Keratinocyte (primary cell): Measurements from ENCODE around the gene NR1H4. TPM values are rescaled to one million over a fixed set of nuclear protein-coding genes. Genes with fewer than 3 reads are reported as not detected.
"Not testable (repeated sequence)": the region's sequence is repeated elsewhere in the genome, so short reads cannot be mapped to it uniquely, and the experiment has no call there.

Experiments
- DNase-seq: peaks from one replicate; pipeline ENCODE4 v3.0.0-alpha.2; 2011; ENCODE audit warnings: low read depth, missing footprints, low spot score
- FAIRE-seq: peaks from 2 replicates; lab custom pipeline; 2011; peaks lifted over from hg19 to GRCh38; lab: Jason Lieb, UNC
- H2AFZ ChIP-seq: 2 replicates; pipeline ENCODE4 v1.6.0; 2012; ENCODE audit warnings: low read length, control low read depth, inconsistent platforms; ENCODE audit not compliant: control insufficient read depth
- H3K27ac ChIP-seq: 2 replicates; pipeline ENCODE4 v1.5.1; 2011; ENCODE audit warnings: low read length; ENCODE audit not compliant: control insufficient read depth, insufficient read depth
- H3K27me3 ChIP-seq: 3 replicates; pipeline ENCODE4 v1.6.0; 2011; ENCODE audit warnings: low read length; ENCODE audit not compliant: control insufficient read depth, insufficient read depth; ENCODE audit errors: extremely low read depth
- H3K36me3 ChIP-seq, 2 experiments: 2 replicates in 1 of 2; 3 replicates in 1 of 2; pipeline ENCODE4 v1.5.1; 2011; ENCODE audit warnings: low read length in 2 of 2, mild to moderate bottlenecking in 1 of 2; ENCODE audit not compliant: control insufficient read depth in 2 of 2, insufficient read depth in 2 of 2; ENCODE audit errors: extremely low read depth in 1 of 2
- H3K4me1 ChIP-seq: 3 replicates; pipeline ENCODE4 v1.5.1; 2011; ENCODE audit warnings: low read length; ENCODE audit not compliant: control insufficient read depth, insufficient read depth; ENCODE audit errors: extremely low read depth
- H3K4me2 ChIP-seq: 3 replicates; pipeline ENCODE4 v1.6.0; 2011; ENCODE audit warnings: low read depth, low read length; ENCODE audit not compliant: control insufficient read depth, insufficient read depth; ENCODE audit errors: extremely low read depth
- H3K4me3 ChIP-seq, 3 experiments: fragments of 200-600 bp in 1 of 3; sonication (generic) in 1 of 3; 2 replicates in 2 of 3; 3 replicates in 1 of 3; pipeline ENCODE4 v1.5.1; 2011 to 2016; ENCODE audit warnings: low read length in 3 of 3, mild to moderate bottlenecking in 3 of 3, control low read depth in 2 of 3, inconsistent platforms in 1 of 3, low read depth in 1 of 3, mixed read lengths in 1 of 3, mixed run types in 1 of 3, moderate library complexity in 1 of 3; ENCODE audit not compliant: control insufficient read depth in 2 of 3, insufficient read depth in 2 of 3; ENCODE audit errors: extremely low read depth in 1 of 3
- H3K79me2 ChIP-seq: 2 replicates; pipeline ENCODE4 v1.6.0; 2012; ENCODE audit warnings: low read length; ENCODE audit not compliant: control insufficient read depth, insufficient read depth
- H3K9ac ChIP-seq: 3 replicates; pipeline ENCODE4 v1.6.0; 2011; ENCODE audit warnings: low read length; ENCODE audit not compliant: control insufficient read depth, insufficient read depth; ENCODE audit errors: extremely low read depth
- H3K9me1 ChIP-seq: 3 replicates; pipeline ENCODE4 v1.6.0; 2011; ENCODE audit warnings: low read length; ENCODE audit not compliant: control insufficient read depth, insufficient read depth; ENCODE audit errors: extremely low read depth
- H3K9me3 ChIP-seq: 2 replicates; pipeline ENCODE4 v1.5.1; 2012; ENCODE audit warnings: low read depth, low read length; ENCODE audit not compliant: control insufficient read depth
- H4K20me1 ChIP-seq: 3 replicates; pipeline ENCODE4 v1.6.0; 2011; ENCODE audit warnings: low read length; ENCODE audit not compliant: control insufficient read depth, insufficient read depth; ENCODE audit errors: extremely low read depth
- EZH2 ChIP-seq: IDR thresholded peaks from one replicate; pipeline ENCODE4 v1.6.1; 2012; ENCODE audit warnings: inconsistent platforms, mild to moderate bottlenecking, low read length, moderate library complexity
- dilution Hi-C: fragments of 300-500 bp; cut with MboI; formaldehyde crosslinking; loops from one replicate; pipeline ENCODE4 v1.7.0; 2020; ENCODE audit warnings: low sequenced_read_pairs; ENCODE audit not compliant: extremely low pct_ligation_motif_present
- polyA plus RNA-seq, 5 experiments: library from polyadenylated mRNA; depleted of rRNA in 3 of 5; stranded (reverse) in 3 of 5; stranded (forward) in 1 of 5; unstranded in 1 of 5; fragments of >200 nt; gene quantifications; 1 replicate in 1 of 5; 2 replicates in 3 of 5; 3 replicates in 1 of 5; pipeline versions ENCODE4 v1.2.1 to v1.2.3, GENCODE V29; 2011 to 2012; ENCODE audit warnings: missing spikeins in 2 of 5, low read depth in 1 of 5, low replicate concordance in 1 of 5
- TF ChIP-seq, protein P1 (sequence below), 3 experiments: IDR thresholded peaks in 1 of 3; conservative IDR thresholded peaks in 1 of 3; optimal IDR thresholded peaks in 1 of 3; 2 replicates in 2 of 3; 3 replicates in 1 of 3; pipeline versions ENCODE3 to v1.5.1; 2011; ENCODE audit warnings: low read length in 3 of 3, mild to moderate bottlenecking in 3 of 3, moderate library complexity in 2 of 3, control low read depth in 1 of 3, inconsistent platforms in 1 of 3; ENCODE audit not compliant: insufficient read depth in 2 of 3; ENCODE audit errors: extremely low read depth in 1 of 3

NR1H4 gene
- polyA plus RNA-seq, 1 donor (not counting 4 experiments of a cell fraction or from before 2014, with no cell fraction given), result not detected

DNA sequence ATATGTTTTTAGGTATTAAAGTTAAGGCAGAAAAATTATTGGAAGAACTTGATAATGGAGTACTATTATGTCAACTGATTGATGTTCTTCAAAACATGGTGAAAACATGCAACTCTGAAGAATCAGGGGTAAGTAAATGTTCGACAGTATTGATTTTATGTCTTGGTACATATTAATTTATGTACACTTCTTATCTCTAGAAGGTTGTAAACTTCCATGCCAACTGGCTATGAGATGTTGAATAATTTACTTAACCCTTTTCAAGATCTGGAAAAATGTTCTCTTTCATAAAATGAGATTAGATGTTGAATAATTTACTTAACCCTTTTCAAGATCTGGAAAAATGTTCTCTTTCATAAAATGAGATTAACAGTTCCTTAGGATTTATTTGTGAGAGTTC is 128.0 kb downstream of the NR1H4 start:
- no peaks in the 10 kb centered on the region for H3K9me1 ChIP-seq
- DNase-seq (no peak), FAIRE-seq (no peak)
- H3K4me1 ChIP-seq, result no peaks in the 10 kb centered on the region
- H3K79me2 ChIP-seq, result no peaks in the 10 kb centered on the region
- H2AFZ ChIP-seq, result no peak overlapping the region
- no peaks in the 10 kb centered on the region for H3K27me3 ChIP-seq
- no peak overlapping the region for H3K4me3 ChIP-seq
- no peaks in the 10 kb centered on the region for H4K20me1 ChIP-seq
- no peak overlapping the region for H3K4me2 ChIP-seq
- dilution Hi-C loops, result no loop called here
- no peaks in the 10 kb centered on the region for H3K9me3 ChIP-seq
- TF ChIP-seq, protein P1, sequence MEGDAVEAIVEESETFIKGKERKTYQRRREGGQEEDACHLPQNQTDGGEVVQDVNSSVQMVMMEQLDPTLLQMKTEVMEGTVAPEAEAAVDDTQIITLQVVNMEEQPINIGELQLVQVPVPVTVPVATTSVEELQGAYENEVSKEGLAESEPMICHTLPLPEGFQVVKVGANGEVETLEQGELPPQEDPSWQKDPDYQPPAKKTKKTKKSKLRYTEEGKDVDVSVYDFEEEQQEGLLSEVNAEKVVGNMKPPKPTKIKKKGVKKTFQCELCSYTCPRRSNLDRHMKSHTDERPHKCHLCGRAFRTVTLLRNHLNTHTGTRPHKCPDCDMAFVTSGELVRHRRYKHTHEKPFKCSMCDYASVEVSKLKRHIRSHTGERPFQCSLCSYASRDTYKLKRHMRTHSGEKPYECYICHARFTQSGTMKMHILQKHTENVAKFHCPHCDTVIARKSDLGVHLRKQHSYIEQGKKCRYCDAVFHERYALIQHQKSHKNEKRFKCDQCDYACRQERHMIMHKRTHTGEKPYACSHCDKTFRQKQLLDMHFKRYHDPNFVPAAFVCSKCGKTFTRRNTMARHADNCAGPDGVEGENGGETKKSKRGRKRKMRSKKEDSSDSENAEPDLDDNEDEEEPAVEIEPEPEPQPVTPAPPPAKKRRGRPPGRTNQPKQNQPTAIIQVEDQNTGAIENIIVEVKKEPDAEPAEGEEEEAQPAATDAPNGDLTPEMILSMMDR (optimal IDR thresholded peaks at IDR 0.05 in 1 of 3, IDR thresholded peaks at IDR 0.05 in 1 of 3, conservative IDR thresholded peaks at IDR 0.05 in 1 of 3; ENCODE audit: extremely low read depth in 1 of 3, insufficient read depth in 2 of 3, low read length in 3 of 3), result no peak
- TF ChIP-seq EZH2, result no peak
- no peak overlapping the region for H3K9ac ChIP-seq
- H3K27ac ChIP-seq, result no peak overlapping the region
- H3K36me3 ChIP-seq, result no peaks in the 10 kb centered on the region

DNA sequence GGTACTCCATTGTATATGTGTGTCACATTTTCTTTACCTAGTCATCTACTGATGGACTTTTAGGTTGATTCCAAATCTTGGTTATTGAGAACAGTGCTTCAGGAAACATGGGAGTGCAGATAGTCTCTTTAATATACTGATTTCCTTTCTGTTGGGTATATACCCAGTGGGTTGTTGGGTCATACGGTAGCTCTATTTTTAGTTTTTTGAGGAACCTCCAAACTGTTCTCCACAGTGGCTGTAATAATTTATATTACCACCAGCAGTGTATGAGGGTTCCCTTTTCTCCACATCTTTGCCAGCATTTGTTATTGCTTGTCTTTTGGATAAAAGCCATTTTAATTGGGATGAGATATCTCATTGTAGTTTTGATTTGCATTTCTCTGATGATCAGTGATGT is 129.3 kb downstream of the NR1H4 start:
- H3K36me3 ChIP-seq, H3K27me3 ChIP-seq, H4K20me1 ChIP-seq, H3K9ac ChIP-seq, H3K27ac ChIP-seq, H3K4me3 ChIP-seq, H3K79me2 ChIP-seq, H3K4me1 ChIP-seq, H3K9me3 ChIP-seq, DNase-seq, H2AFZ ChIP-seq, H3K4me2 ChIP-seq, H3K9me1 ChIP-seq, FAIRE-seq, dilution Hi-C loops: not testable (repeated sequence)

DNA sequence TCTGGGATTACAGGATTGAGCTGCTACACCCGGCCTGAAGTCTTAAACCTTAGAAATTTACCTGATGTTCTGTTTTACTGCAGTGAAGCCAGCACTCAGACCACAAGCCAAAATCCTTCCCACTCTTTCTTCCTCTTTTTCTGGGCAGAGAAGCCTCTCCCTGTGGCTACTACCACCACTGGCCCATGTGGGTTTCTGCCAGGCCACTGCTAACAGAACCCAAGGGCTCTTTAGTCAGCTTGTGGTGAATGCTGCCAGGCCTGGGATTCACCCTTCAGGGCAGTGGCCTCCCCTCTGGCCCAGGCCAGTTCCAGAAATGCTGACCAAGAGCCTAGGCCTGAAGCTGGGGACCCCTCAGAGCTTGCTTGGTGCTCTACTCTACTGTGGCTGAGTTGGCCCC is 135.1 kb downstream of the NR1H4 start:
- Histone ChIP-seq H3K9me3 (no peaks in the 10 kb centered on the region), H3K9ac (no peak overlapping the region), H3K4me2 (no peak overlapping the region), H3K79me2 (no peaks in the 10 kb centered on the region), H3K4me1 (no peaks in the 10 kb centered on the region), H2AFZ (no peak overlapping the region), H3K27ac (no peak overlapping the region), H4K20me1 (no peaks in the 10 kb centered on the region), H3K36me3 (no peaks in the 10 kb centered on the region), H3K9me1 (no peaks in the 10 kb centered on the region), H3K27me3 (no peaks in the 10 kb centered on the region), H3K4me3 (no peak overlapping the region)
- TF ChIP-seq, protein P1 (optimal IDR thresholded peaks at IDR 0.05 in 1 of 3, IDR thresholded peaks at IDR 0.05 in 1 of 3, conservative IDR thresholded peaks at IDR 0.05 in 1 of 3; ENCODE audit: extremely low read depth in 1 of 3, insufficient read depth in 2 of 3, low read length in 3 of 3), result no peak
- no peak for TF ChIP-seq EZH2
- dilution Hi-C loops, result no loop called here
- DNase-seq (no peak), FAIRE-seq (no peak)
